Measurements from ENCODE around the gene ADNP2.

The ADNP2 gene

DNA sequence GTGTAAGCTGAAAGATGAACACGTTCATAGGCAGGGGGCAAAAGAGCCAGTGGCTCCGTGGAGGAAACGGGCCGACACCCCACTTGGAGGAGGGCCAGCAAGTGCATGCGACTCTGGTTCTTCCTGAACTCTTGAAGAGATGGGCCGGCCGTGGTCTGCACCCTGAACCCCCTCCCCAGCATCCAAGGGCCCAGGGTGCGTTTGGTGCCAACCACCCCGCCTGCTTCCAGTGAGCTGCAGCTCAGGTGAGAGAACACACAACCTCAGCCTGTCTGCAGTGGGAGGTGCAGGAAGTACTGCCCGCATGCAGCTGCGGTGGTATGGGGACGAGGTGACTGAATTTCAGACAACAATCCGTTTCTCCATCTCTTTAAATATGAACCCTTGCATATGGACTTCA, 58.9 kb downstream of the ADNP2 start:
- TF ChIP-seq EZH2 (IDR thresholded peaks at IDR 0.05) = no peak
- TF ChIP-seq POLR2AphosphoS5 (IDR thresholded peaks at IDR 0.05; ENCODE audit: borderline replicate concordance, low read depth, low read length) = no peak
- no peak for TF ChIP-seq FOXP2 (optimal IDR thresholded peaks at IDR 0.05; ENCODE audit: control extremely low read depth, extremely low read length, insufficient read depth)
- H3K36me3 ChIP-seq (ENCODE audit: insufficient read depth, low read length) = no peaks in the 10 kb centered on the region
- H3K27ac ChIP-seq = no peak overlapping the region
- H3K4me3 ChIP-seq = no peak overlapping the region
- H3K9ac ChIP-seq (ENCODE audit: insufficient read length) = no peak overlapping the region
- H3K9me3 ChIP-seq (ENCODE audit: low read depth, low read length) = no peaks in the 10 kb centered on the region
- no peak for DNase-seq (ENCODE audit: low read depth, low spot score)

- no peak overlapping the region for H3K27ac ChIP-seq
- H3K9me3 ChIP-seq (ENCODE audit: low read depth, low read length) = no peaks in the 10 kb centered on the region
- H3K9ac ChIP-seq (ENCODE audit: insufficient read length) = no peak overlapping the region
- TF ChIP-seq FOXP2 (optimal IDR thresholded peaks at IDR 0.05; ENCODE audit: control extremely low read depth, extremely low read length, insufficient read depth) = no peak
- no peak for TF ChIP-seq EZH2 (IDR thresholded peaks at IDR 0.05)
- no peak for TF ChIP-seq POLR2AphosphoS5 (IDR thresholded peaks at IDR 0.05; ENCODE audit: borderline replicate concordance, low read depth, low read length)
- no peak for DNase-seq (ENCODE audit: low read depth, low spot score)
- H3K4me3 ChIP-seq = no peak overlapping the region
- H3K36me3 ChIP-seq (ENCODE audit: insufficient read depth, low read length) = no peaks in the 10 kb centered on the region
Measured at GRCh38 chr18:80168346-80168745, 59.3 kb downstream of the ADNP2 start.

DNA sequence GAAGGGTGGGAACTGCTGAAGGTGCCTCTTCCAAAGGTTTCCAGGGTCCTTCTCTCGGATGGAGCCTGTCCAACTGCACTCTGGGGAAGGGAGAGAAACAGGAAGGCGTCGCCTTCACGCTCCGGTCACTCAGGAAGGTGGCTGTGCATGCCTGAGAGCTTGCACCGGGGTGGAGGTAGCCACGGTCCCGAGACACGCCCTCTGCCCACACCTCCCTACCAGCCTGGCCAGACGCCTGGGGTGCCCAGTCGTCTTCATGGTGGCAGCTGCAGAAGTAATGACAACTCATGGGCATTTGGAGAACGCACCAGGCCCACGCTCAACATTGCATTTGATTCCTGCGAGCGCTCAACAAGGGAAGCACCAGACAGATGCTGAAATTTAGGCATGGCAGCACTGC, 59.9 kb downstream of the ADNP2 start:
- Histone ChIP-seq H3K36me3 (ENCODE audit: insufficient read depth, low read length) (no peaks in the 10 kb centered on the region), H3K27ac (no peak overlapping the region), H3K9ac (ENCODE audit: insufficient read length) (no peak overlapping the region), H3K4me3 (no peak overlapping the region), H3K9me3 (ENCODE audit: low read depth, low read length) (no peaks in the 10 kb centered on the region)
- TF ChIP-seq EZH2 (IDR thresholded peaks at IDR 0.05) = no peak
- TF ChIP-seq POLR2AphosphoS5 (IDR thresholded peaks at IDR 0.05; ENCODE audit: borderline replicate concordance, low read depth, low read length) = no peak
- no peak for TF ChIP-seq FOXP2 (optimal IDR thresholded peaks at IDR 0.05; ENCODE audit: control extremely low read depth, extremely low read length, insufficient read depth)
- no peak for DNase-seq (ENCODE audit: low read depth, low spot score)

GRCh38 chr18:80169607-80170006, 60.5 kb downstream of the ADNP2 start:
- DNase-seq (ENCODE audit: low read depth, low spot score) = no peak
- no peak for TF ChIP-seq EZH2 (IDR thresholded peaks at IDR 0.05)
- no peak for TF ChIP-seq POLR2AphosphoS5 (IDR thresholded peaks at IDR 0.05; ENCODE audit: borderline replicate concordance, low read depth, low read length)
- no peak for TF ChIP-seq FOXP2 (optimal IDR thresholded peaks at IDR 0.05; ENCODE audit: control extremely low read depth, extremely low read length, insufficient read depth)
- no peak overlapping the region for H3K9ac ChIP-seq (ENCODE audit: insufficient read length)
- H3K27ac ChIP-seq = no peak overlapping the region
- no peaks in the 10 kb centered on the region for H3K9me3 ChIP-seq (ENCODE audit: low read depth, low read length)
- H3K36me3 ChIP-seq (ENCODE audit: insufficient read depth, low read length) = no peaks in the 10 kb centered on the region
- no peak overlapping the region for H3K4me3 ChIP-seq

- H3K36me3 ChIP-seq (ENCODE audit: insufficient read depth, low read length) = no peaks in the 10 kb centered on the region
- no peak for DNase-seq (ENCODE audit: low read depth, low spot score)
- H3K4me3 ChIP-seq = no peak overlapping the region
- no peaks in the 10 kb centered on the region for H3K9me3 ChIP-seq (ENCODE audit: low read depth, low read length)
- no peak overlapping the region for H3K27ac ChIP-seq
- H3K9ac ChIP-seq (ENCODE audit: insufficient read length) = no peak overlapping the region
- TF ChIP-seq EZH2 (IDR thresholded peaks at IDR 0.05) (no peak), POLR2AphosphoS5 (IDR thresholded peaks at IDR 0.05; ENCODE audit: borderline replicate concordance, low read depth, low read length) (no peak), FOXP2 (optimal IDR thresholded peaks at IDR 0.05; ENCODE audit: control extremely low read depth, extremely low read length, insufficient read depth) (no peak)
Measured at GRCh38 chr18:80170395-80171053, 61.5 kb downstream of the ADNP2 start.

- H3K9me3 ChIP-seq (ENCODE audit: low read depth, low read length) = no peaks in the 10 kb centered on the region
- DNase-seq (ENCODE audit: low read depth, low spot score) = no peak
- no peak overlapping the region for H3K9ac ChIP-seq (ENCODE audit: insufficient read length)
- no peak overlapping the region for H3K4me3 ChIP-seq
- no peaks in the 10 kb centered on the region for H3K36me3 ChIP-seq (ENCODE audit: insufficient read depth, low read length)
- H3K27ac ChIP-seq = no peak overlapping the region
- TF ChIP-seq POLR2AphosphoS5 (IDR thresholded peaks at IDR 0.05; ENCODE audit: borderline replicate concordance, low read depth, low read length) = no peak
- TF ChIP-seq EZH2 (IDR thresholded peaks at IDR 0.05) = no peak
- TF ChIP-seq FOXP2 (optimal IDR thresholded peaks at IDR 0.05; ENCODE audit: control extremely low read depth, extremely low read length, insufficient read depth) = no peak
Measured at GRCh38 chr18:80171054-80171872, 62.2 kb downstream of the ADNP2 start.

GRCh38 chr18:80172056-80172455, 63.0 kb downstream of the ADNP2 start:
- Histone ChIP-seq H3K4me3 (no peak overlapping the region), H3K9me3 (ENCODE audit: low read depth, low read length) (no peaks in the 10 kb centered on the region), H3K36me3 (ENCODE audit: insufficient read depth, low read length) (no peaks in the 10 kb centered on the region), H3K27ac (no peak overlapping the region), H3K9ac (ENCODE audit: insufficient read length) (no peak overlapping the region)
- TF ChIP-seq EZH2 (IDR thresholded peaks at IDR 0.05) (no peak), FOXP2 (optimal IDR thresholded peaks at IDR 0.05; ENCODE audit: control extremely low read depth, extremely low read length, insufficient read depth) (no peak), POLR2AphosphoS5 (IDR thresholded peaks at IDR 0.05; ENCODE audit: borderline replicate concordance, low read depth, low read length) (no peak)
- DNase-seq (ENCODE audit: low read depth, low spot score) = no peak

DNA sequence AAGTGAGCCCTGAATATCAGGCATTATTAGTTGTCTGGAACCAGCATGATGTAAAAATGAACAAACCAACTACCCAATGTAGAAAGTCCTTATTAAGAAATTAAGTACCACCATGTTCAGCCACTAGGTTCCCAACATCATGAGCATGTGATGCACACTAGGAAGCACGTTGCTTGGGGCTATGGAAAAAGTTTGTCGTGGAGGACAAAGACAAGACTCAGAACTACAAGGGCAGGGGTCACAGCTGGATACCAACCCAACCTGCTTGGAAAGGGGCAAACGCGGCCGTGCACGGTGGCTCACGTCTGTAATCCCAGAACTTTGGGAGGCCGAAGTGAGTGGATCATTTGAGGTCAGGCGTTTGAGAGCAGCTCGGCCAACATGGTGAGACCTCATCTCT, 64.0 kb downstream of the ADNP2 start:
- no peaks in the 10 kb centered on the region for H3K9me3 ChIP-seq (ENCODE audit: low read depth, low read length)
- DNase-seq (ENCODE audit: low read depth, low spot score) = no peak
- H3K9ac ChIP-seq (ENCODE audit: insufficient read length) = no peak overlapping the region
- no peaks in the 10 kb centered on the region for H3K36me3 ChIP-seq (ENCODE audit: insufficient read depth, low read length)
- no peak for TF ChIP-seq POLR2AphosphoS5 (IDR thresholded peaks at IDR 0.05; ENCODE audit: borderline replicate concordance, low read depth, low read length)
- TF ChIP-seq FOXP2 (optimal IDR thresholded peaks at IDR 0.05; ENCODE audit: control extremely low read depth, extremely low read length, insufficient read depth) = no peak
- TF ChIP-seq EZH2 (IDR thresholded peaks at IDR 0.05) = no peak
- H3K4me3 ChIP-seq = no peak overlapping the region
- no peak overlapping the region for H3K27ac ChIP-seq

Measured in SK-N-MC (cell line).